Stimulated activated CD8-positive, alpha-beta memory T cell treated with anti-CD3 and anti-CD28 coated beads, Interleukin-12 subunit alpha, Interleukin-12 subunit beta, amount 100 ng/mL, for 24 hours (primary cell): ENCODE data around the gene TPPP.
A peak's percentile ranks its signal among the peaks of the same experiment; 100 is the strongest.

Experiments used
- DNase-seq: peaks from one replicate; pipeline ENCODE4 v3.0.0-alpha.2; 2020; ENCODE audit errors: extremely low read depth

TPPP gene

DNA sequence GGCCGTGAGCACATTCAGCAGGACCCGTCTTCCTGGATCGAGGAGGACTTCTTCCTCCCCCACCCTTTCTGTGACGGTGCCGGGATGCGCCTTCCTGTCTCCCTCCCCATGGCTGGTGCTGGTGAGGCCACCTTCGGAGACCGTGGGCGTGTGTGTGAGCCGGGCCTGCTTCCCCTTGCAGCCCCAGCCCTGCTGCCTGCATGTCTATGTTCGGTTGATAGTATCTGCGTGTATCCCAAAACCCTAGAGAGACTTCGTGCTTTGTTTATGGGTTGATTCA lies 68.3 kb downstream of the TPPP start:
- DNase-seq: no peak

GRCh38 chr5:624118-624950 lies 68.8 kb downstream of the TPPP start:
- no peak for DNase-seq

DNA sequence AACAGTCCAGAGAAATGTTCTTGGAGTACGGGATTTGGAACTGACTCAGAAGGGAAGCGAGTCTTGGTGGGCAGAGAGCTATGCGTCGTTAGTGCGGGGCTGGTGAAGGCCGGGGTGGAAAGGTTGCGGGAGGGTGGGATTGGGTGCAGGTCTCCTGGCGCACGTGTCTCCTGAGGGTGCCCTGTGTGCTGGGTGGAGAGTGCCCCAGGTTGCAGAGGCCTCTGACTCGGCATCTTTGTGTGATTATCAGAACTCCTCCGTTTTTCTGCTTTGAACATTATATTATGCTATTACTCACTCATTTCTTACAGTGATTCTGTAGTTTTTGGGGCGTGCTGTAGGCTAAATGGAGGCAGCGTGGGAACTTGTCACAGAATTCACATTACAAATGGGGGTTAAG lies 69.6 kb downstream of the TPPP start:
- no peak for DNase-seq

DNA sequence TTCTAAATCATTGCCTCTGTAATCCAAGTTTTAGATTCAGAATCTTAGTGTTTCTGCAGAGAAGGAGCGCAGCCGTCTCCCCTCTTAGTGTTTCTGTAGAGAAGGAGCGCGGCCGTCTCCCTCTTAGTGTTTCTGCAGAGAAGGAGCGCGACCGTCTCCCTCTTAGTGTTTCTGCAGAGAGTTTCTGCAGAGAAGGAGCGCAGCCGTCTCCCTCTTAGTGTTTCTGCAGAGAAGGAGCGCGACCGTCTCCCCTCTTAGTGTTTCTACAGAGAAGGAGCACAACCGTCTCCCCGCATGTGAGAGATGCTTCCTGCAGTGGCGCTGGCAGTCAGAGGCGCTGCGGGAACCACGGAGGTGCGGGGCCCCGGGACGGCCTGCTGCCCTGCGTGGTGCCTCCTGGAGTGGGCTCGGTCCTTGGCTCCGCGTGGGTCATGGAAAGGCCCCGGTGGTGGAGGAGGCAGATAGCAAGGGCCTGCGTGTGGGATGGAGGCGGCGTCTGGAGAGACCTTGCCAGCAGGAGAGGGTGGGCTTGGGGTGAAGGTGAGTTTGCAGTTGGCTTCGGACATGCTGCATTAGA lies 70.1 kb downstream of the TPPP start:
- DNase-seq: no peak

DNA sequence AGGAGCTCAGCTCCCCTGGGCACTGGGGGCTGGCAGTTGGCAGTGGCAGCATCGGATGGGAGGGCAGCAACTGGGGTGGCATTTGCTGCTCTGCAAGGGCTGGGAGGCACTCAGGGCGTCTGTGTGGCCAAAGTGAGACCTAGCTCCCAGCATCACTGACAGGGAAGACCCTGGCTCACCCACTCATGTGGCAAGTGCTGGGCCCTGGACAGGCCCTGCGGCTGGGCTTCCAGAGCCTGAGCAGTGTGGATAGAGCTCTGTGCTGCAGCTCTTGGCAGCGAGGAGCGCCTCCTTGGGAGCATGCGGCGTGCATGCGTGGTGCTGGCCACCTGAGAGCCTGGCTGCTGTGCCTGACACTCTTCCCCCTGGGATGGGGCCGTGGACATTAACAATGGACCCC lies 70.8 kb downstream of the TPPP start:
- DNase-seq: no peak

DNA sequence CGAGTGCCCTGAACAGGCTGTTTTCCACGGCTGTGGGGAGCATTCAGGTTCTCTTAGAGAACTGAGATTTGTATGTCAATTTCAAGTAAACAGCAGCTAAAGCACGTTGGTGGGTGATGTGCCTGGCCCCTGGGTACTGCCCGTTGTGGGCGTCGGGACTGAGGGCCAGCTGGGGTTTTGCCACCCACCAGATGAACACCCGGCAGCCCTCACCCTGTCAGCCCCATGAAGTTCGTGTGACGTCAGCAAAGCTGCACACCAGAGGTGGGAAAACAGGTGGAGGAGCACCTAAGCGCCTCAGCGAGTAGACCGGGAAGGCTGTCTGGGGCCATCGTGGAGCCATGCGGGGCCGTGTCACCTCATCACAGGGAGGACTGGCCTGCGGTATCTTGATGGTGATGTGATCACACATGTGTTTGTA lies 71.8 kb downstream of the TPPP start:
- DNase-seq: no peak

DNA sequence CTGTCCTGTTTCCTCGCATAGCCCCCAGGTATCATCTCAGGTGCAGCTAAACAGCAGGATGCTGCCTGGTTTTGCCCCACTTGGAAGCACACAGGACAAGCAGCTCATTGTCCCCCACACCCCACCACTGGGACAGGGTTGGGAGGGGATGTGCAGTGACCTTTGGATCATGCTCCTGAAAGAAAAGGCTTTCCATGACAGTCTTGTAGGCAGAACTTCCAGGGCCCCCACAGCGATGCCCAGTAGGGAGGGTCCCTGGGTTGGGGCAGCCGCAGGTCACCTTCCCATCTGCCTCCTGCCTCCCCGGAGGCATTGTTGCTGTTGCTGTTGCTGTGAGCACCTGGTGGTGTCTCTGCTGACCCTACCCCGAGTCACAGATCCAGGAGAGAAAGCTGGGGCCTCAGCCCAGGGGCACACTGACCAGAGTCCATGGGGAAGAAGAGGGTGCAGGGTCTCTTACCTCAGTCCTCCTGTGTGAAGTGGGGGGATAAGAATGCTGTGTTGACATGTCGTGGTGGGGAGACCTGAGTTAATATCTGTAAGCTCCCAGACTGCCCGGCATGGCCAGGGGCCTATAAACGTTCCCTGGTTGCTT lies 72.5 kb downstream of the TPPP start:
- DNase-seq: no peak

DNA sequence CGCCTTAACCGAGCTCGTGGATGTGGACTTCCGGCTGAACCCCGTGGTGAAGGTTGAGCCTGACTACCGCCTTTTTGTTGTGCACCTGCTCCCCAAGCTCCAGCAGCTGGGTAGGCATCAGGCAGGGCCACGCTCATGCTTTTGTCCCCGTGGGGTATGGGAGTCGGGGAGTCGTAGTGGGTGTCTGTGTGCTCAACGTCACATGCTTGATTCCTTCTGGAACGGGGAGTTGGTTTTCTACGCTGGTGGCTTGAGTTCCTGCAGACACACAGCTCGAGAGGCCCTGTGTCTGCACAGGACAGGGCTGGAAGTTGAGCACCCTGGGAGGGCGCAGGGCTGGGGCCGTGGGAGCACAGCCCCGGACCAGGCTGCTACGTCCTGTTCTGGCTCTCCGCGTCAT lies 73.0 kb downstream of the TPPP start:
- DNase-seq: no peak

GRCh38 chr5:619444-619843 lies 73.7 kb downstream of the TPPP start:
- DNase-seq: no peak

DNA sequence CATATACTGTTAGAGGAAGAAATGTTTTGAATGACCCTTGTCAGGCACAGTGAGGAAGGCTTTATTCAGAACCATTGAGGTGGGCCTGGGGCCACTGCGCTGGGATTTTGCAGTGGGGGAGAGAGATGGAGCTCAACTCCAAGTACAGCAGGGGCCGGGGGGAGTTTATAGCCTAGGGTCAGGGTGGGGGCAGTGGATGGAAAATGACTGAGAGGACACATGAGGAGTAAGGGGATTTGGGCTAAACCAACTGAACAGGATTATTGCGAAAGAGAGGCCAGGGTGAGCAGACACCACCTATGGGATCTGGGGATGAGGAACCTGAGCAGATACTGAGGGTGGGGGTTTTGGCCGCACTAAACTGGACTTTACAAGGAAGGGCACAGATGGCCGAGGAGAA lies 74.7 kb downstream of the TPPP start:
- no peak for DNase-seq

DNA sequence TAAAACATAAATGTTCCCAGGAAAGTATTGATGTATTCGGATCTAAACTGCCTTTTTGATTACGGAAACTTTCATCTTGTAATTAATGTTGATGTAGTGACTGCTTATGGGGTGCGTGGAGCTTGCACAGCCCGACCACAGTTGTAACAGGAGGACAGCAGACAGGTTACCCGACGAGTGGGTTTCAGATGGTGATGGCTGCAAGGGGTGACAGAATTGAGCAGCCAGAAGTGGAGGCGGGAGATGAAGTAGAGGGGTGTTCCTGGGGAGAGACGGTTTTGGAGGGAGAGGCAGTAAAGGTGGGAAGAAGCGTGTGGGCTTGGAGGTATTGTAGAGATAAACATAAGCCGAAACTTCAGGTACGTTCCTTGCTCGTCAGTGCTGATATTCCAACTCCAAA lies 75.3 kb downstream of the TPPP start:
- DNase-seq: no peak

- DNase-seq: no peak
Measured at GRCh38 chr5:616484-617039, 76.6 kb downstream of the TPPP start.

DNA sequence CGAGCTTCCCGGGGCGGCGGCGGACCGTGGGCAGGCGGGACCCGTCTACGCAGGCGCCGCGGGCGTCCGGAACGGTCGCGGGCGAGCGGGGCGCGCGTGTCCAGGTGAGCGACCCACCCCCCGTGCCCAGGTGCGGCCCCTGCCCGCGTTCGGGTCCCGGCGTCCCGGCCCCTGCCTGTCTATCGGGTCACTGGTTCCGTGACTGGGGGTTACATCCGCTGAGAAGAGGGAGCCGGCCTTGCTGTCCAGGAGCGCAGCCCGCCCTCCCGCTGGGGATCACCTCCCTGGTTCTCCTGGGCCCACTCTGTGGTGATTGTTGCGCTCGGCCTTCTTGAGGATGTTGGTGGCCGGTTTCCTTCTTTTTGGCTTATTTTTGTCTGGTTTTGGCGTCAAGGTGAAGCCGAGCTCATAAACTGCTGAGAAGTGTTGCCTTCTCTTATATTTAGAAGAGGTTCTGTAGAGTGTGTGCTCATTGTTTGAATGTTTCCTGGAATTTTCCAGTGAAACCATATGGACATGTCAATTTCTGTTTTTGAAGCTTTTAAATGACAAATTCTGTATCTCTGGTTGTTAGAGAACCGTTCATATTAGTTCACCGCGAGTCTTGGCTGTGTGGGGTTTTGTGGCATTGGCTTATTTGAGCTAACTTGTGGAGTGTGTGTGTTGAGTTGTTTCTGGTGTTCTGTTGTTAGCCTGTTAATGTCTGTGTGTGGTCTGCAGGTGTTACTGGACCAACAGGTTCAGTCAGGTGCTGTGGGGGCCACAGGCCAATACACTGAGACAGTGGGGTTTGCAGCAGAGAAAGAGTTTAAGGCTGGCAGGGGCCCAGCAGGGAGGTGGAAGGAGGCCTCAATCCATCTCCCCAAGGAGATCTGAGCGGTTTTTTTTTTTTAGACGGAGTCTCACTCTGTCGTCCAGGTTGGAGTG lies 80.4 kb downstream of the TPPP start:
- no peak for DNase-seq

DNA sequence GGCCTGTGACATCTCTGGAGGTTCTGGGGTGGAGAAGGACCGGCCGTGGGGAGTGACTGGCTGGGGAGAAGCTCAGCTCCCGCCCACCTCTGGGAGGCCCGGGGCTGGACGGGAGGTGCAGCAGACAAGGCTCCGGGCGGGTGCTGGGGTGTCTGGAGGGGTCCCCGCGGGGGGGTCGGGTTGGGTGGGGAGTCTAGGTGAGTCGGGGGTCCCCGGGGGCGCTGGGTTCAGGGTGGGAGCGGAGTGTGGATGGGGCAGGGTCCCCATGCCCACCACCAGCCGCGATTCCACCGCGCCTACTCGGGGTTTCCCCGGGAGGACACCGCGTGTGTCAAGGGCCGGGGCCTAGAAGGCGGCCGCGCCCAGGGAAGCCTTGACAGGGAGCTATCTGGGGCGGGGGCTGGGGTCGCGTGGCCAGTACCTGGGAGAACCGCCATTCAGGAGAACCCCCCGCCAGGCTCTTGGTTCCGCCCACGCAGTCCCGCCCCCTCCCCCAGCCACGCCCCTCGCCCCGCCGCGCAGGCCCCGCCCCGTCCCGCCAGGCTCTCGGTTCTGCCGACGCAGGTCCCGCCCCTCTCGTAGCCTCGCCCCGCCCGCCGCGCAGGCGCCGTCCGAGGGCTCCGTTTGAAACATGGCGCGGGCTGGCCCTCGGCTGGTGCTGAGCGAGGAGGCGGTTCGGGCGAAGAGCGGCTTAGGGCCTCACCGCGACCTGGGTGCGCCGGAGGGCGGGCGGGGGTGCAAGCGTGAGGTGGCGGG lies 81.2 kb downstream of the TPPP start, which contains the start of gene CEP72:
TSS of gene CEP72 (plus strand) at position 610 of the 756 bp plus-strand sequence. CDS start at position 632, 22 bp downstream.
- DNase-seq: peak; percentile 80

GRCh38 chr5:610744-611730 lies 82.1 kb downstream of the TPPP start:
- no peak for DNase-seq

DNA sequence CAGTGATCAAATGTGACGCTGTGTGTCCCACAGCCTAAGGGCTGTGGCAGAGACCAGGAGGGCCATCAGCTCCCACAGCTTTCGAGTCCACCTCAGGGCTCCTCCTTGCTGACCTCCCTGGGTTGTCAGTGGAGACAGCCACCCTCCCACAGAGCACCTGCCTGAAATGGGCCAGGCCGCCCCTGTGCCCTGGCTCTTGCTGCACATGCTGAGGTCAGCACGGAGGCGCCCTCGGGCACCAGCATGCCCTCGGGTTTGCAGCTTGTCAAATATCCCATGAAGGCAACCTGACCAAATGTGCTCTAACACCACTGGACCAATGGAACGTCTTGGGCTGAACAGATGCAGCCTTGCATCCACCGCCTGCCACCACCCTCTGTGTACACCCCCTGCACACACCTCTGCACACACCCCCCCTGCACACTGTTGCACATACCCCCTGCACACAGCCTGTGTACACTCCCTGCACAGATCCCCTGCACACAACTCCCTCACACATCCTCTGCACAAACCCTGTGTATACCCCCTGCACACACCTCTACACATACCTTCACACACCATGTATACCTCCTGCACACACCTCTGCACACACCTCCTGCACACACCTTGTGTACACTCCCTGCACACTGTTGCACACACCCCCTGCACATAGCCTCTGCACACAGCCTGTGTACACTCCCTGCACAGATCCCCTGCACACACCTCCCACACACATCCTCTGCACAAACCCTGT lies 83.0 kb downstream of the TPPP start:
- DNase-seq: no peak
